GM19438 (cell line): ENCODE results near the gene CDK18.

Source experiments
- ATAC-seq: cut with Tn5 transposase; IDR thresholded peaks from one replicate; pipeline ENCODE4 v1.9.1; 2021; ENCODE audit warnings: low read depth; ENCODE audit not compliant: unreplicated experiment

CDK18 gene

DNA sequence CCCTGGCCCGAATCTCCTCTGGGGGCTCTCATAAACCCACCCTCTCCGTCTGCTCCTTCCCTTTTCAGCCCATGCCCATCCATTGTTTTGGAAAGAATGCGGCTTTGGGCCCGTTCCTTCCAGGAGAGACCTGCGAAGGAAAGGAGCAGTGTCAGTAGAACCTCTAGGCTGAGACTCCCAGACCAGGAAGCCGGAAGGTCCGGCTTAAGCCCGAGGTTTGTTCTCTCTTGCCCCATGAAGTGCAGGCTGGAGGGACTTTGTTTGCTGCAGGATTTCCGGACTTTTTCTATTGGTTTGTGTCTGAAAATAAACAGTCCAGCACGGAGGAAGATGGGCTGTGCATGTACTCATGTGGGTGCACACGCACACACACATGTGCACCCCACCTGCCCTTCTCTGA, 77.6 kb downstream of the CDK18 start:
- no peak for ATAC-seq
